Body of pancreas (tissue), 4 donors: Measurements from ENCODE around the gene MVB12B. TPM values are rescaled to one million over a fixed set of nuclear protein-coding genes. Genes with fewer than 3 reads are reported as not detected.

Experiments
- ATAC-seq: fragments of 150-250 bp; one replicate; pipeline ENCODE4 v1.9.1; 2016
- DNase-seq, 4 donors: peaks; one replicate each; pipeline ENCODE4 v3.0.0-alpha.2; 2019
- H3K27ac ChIP-seq, 4 donors: fragments of 200-600 bp; sonication (generic); 1 replicate in 3 of 4; 2 replicates in 1 of 4; pipeline versions ENCODE4 v1.5.1 to v1.6.1; 2016 to 2019; ENCODE audit warnings: mild to moderate bottlenecking in 1 of 4, mixed read lengths in 1 of 4, moderate library complexity in 1 of 4
- H3K27me3 ChIP-seq, 2 donors: fragments of 200-600 bp; sonication (generic); one replicate each; pipeline ENCODE4 v1.6.0; 2016; ENCODE audit warnings: mild to moderate bottlenecking in 1 of 2
- H3K36me3 ChIP-seq, 2 donors: fragments of 200-600 bp; sonication (generic); replicated peaks in 1 of 2; 2 replicates each; pipeline ENCODE4 v1.5.1; 2016; ENCODE audit warnings: low read depth in 2 of 2; ENCODE audit not compliant: insufficient read depth in 1 of 2
- H3K4me1 ChIP-seq: fragments of 200-600 bp; sonication (generic); one replicate; pipeline ENCODE4 v1.6.0; 2016
- H3K4me3 ChIP-seq, 2 donors: fragments of 200-600 bp; sonication (generic); 1 replicate in 1 of 2; 2 replicates in 1 of 2; pipeline ENCODE4 v1.5.1; 2016 to 2019
- H3K9me3 ChIP-seq, 3 donors: fragments of 200-600 bp; sonication (generic); 1 replicate in 2 of 3; 2 replicates in 1 of 3; pipeline ENCODE4 v1.5.1; 2016
- POLR2A ChIP-seq, 3 donors: fragments of 450-650 bp; IDR thresholded peaks; one replicate each; pipeline ENCODE4 v1.6.1; 2016; ENCODE audit warnings: antibody characterized with exemption in 3 of 3, mild to moderate bottlenecking in 2 of 3
- whole genome bisulfite sequencing, 2 donors: methylation state at CpG; one replicate each; pipeline ENCODE4 v1.1.5; 2017; 5-methylcytosine and 5-hydroxymethylcytosine counted together
- intact Hi-C: fragments of 100-400 bp; cut with DNase I; formaldehyde crosslinking; loops from one replicate; pipeline ENCODE4 v1.15.1; 2023
- total RNA-seq, 2 donors: library from RNA; depleted of rRNA; stranded (reverse); fragments of >200 nt; gene quantifications; one replicate each; pipeline ENCODE4 v1.1.0, GENCODE V29; 2016
- TF ChIP-seq, protein P1 (sequence below), 7 experiments: fragments of 450-650 bp in 4 of 7; fragments of 200-600 bp in 3 of 7; sonication (generic) in 3 of 7; IDR thresholded peaks; one replicate each; pipeline ENCODE4 v1.5.1; 2016 to 2019; ENCODE audit warnings: antibody characterized with exemption in 7 of 7

The MVB12B gene
- total RNA-seq, 2 donors from 2014 or later = 5.2 to 9.9 TPM

DNA sequence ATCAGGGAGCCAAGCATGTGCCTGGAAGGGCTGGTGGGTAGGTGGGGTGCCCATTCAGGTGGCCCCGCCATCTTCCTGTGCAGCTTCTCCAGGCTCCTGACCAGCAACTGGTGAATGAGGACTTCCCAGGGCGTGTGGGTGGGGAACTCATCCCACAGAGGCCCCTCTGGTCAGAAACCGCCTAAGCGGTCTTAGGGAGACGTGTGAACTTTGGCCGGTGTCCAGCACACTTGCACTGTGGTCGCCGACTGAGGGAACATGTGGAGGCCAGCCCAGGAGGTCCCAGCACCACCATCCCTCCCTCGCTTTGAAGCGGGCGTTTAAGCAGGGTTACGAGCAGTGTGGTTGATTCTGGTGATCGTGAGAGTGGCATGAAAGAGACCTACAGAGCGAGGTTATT is 77.8 kb downstream of the MVB12B start:
- no peak overlapping the region for H3K27ac ChIP-seq
- ATAC-seq (no peak), DNase-seq (no peak)
- no peaks in the 10 kb centered on the region for H3K36me3 ChIP-seq
- WGBS, 2 donors = 84 to 87% methylated on average over 11 to 14 of the region's 14 CpGs
- H3K4me1 ChIP-seq = no peaks in the 10 kb centered on the region
- TF ChIP-seq POLR2A (IDR thresholded peaks at IDR 0.05) = no peak
- TF ChIP-seq, protein P1, sequence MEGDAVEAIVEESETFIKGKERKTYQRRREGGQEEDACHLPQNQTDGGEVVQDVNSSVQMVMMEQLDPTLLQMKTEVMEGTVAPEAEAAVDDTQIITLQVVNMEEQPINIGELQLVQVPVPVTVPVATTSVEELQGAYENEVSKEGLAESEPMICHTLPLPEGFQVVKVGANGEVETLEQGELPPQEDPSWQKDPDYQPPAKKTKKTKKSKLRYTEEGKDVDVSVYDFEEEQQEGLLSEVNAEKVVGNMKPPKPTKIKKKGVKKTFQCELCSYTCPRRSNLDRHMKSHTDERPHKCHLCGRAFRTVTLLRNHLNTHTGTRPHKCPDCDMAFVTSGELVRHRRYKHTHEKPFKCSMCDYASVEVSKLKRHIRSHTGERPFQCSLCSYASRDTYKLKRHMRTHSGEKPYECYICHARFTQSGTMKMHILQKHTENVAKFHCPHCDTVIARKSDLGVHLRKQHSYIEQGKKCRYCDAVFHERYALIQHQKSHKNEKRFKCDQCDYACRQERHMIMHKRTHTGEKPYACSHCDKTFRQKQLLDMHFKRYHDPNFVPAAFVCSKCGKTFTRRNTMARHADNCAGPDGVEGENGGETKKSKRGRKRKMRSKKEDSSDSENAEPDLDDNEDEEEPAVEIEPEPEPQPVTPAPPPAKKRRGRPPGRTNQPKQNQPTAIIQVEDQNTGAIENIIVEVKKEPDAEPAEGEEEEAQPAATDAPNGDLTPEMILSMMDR (IDR thresholded peaks at IDR 0.05) = no peak
- H3K4me3 ChIP-seq = no peak overlapping the region
- H3K27me3 ChIP-seq = no peaks in the 10 kb centered on the region
- no peaks in the 10 kb centered on the region for H3K9me3 ChIP-seq
- intact Hi-C loops = no loop called here

DNA sequence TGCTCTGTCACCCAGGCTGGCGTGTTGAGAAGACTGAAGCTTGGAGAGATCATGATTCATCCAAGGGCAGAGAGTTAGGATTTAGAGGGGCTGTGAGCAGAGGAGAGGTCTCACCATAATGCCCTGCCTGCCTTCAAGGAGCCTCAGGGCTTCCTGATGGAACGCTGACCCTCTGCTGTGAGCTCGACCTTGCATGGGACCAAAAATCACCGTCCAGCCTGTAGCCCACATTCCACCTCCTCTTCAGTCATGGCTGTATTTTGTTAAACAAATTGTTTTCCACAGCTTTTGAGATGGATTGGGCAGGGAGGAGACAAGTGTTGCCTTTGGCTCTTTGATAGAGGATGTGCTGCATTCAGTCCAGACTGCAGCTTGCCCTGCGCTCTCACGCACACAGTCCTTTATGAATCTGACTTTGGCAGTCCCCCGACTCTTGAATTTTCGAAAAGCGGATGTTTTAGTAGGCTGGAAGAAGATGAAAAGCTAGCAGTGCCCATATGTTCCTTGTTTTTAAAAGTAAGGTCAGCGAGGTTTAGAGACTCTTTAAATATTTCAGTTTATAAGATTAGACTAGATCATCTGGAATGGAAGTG is 79.5 kb downstream of the MVB12B start:
- H3K4me1 ChIP-seq = no peaks in the 10 kb centered on the region
- no peak overlapping the region for H3K4me3 ChIP-seq
- WGBS, 2 donors = 82 to 87% methylated on average over 10 of the region's 10 CpGs
- no peak overlapping the region for H3K27ac ChIP-seq
- intact Hi-C loops = no loop called here
- DNase-seq (no peak), ATAC-seq (no peak)
- TF ChIP-seq POLR2A (IDR thresholded peaks at IDR 0.05) = no peak
- TF ChIP-seq, protein P1 (IDR thresholded peaks at IDR 0.05) = no peak
- no peaks in the 10 kb centered on the region for H3K27me3 ChIP-seq
- H3K9me3 ChIP-seq = no peaks in the 10 kb centered on the region
- H3K36me3 ChIP-seq = no peaks in the 10 kb centered on the region

DNA sequence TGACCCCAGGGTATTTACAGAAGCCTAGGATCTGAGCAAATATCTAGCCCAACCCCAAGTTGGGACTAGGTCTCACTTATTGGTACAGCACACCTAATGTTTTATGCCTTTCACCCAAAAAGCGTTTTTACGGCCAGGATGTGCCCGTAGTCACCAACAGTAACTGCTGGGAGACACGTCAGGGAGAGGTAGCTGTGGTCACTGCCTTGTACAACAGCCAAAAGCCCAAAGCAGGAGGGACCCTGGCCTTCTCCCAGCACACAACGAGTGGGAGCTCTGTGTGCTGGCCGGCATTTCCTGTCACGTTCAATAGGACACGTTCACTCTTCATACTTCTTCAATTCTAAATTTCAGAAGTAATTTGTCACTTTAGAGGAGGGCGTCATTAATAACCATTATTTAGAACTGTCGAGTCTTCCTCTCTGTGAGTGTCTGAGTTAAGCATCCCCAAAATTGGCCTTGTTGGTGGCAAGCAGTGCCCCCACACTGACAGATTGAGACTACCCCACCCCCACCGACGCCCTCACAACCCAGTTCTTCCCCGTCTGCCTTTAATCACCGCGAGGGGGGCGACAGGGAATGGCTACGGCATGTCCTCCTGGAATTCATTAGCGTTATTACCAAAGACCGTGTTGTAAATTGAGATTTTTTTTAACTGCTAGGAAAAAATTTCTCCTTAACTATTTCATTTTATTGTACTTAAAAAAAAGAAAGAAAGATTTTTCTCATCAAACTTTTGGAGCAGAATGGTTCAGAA is 80.7 kb downstream of the MVB12B start:
- Histone ChIP-seq H3K4me3 (no peak overlapping the region), H3K27me3 (no peaks in the 10 kb centered on the region), H3K36me3 (no peaks in the 10 kb centered on the region), H3K27ac (no peak overlapping the region), H3K4me1 (no peaks in the 10 kb centered on the region), H3K9me3 (no peaks in the 10 kb centered on the region)
- intact Hi-C loops = no loop called here
- TF ChIP-seq, protein P1 (IDR thresholded peaks at IDR 0.05) = no peak
- DNase-seq (no peak), ATAC-seq (no peak)
- WGBS, 2 donors = 81 to 85% methylated on average over 16 to 19 of the region's 19 CpGs

- no peak for TF ChIP-seq POLR2A (IDR thresholded peaks at IDR 0.05)
- TF ChIP-seq, protein P1 (IDR thresholded peaks at IDR 0.05) = no peak
- Histone ChIP-seq H3K4me3 (no peak overlapping the region), H3K4me1 (no peaks in the 10 kb centered on the region), H3K36me3 (no peaks in the 10 kb centered on the region), H3K27me3 (no peaks in the 10 kb centered on the region), H3K27ac (no peak overlapping the region), H3K9me3 (no peaks in the 10 kb centered on the region)
- 94% methylated on average over 10 of the region's 10 CpGs for WGBS, 2 donors
- ATAC-seq (no peak), DNase-seq (no peak)
- intact Hi-C loops = no loop called here
Observed at GRCh38 chr9:126408004-126408403, 81.4 kb downstream of the MVB12B start.

- ATAC-seq = no peak
- TF ChIP-seq, protein P1 (IDR thresholded peaks at IDR 0.05) = no peak
- TF ChIP-seq POLR2A (IDR thresholded peaks at IDR 0.05) = no peak
- no peak overlapping the region for H3K27ac ChIP-seq
Observed at GRCh38 chr9:126410229-126410628, 83.6 kb downstream of the MVB12B start.

More at GRCh38 chr9:126410229-126410628, 83.6 kb downstream of the MVB12B start:
- 92 to 98% methylated on average over 4 of the region's 4 CpGs for WGBS, 2 donors
- H3K36me3 ChIP-seq = no peaks in the 10 kb centered on the region
- no peaks in the 10 kb centered on the region for H3K27me3 ChIP-seq
- H3K4me3 ChIP-seq = no peak overlapping the region
- intact Hi-C loops = no loop called here
- H3K9me3 ChIP-seq = no peaks in the 10 kb centered on the region
- no peaks in the 10 kb centered on the region for H3K4me1 ChIP-seq
- no peak for DNase-seq
